ENCODE data around the gene SUSD6. TPM values are rescaled to one million over a fixed set of nuclear protein-coding genes. Genes with fewer than 3 reads are reported as not detected.
A peak's percentile ranks its signal among the peaks of the same experiment; 100 is the strongest.

The SUSD6 gene
- total and polyA plus RNA-seq, 12 donors = 5.9 to 46.3 (median 25.2) TPM

DNA sequence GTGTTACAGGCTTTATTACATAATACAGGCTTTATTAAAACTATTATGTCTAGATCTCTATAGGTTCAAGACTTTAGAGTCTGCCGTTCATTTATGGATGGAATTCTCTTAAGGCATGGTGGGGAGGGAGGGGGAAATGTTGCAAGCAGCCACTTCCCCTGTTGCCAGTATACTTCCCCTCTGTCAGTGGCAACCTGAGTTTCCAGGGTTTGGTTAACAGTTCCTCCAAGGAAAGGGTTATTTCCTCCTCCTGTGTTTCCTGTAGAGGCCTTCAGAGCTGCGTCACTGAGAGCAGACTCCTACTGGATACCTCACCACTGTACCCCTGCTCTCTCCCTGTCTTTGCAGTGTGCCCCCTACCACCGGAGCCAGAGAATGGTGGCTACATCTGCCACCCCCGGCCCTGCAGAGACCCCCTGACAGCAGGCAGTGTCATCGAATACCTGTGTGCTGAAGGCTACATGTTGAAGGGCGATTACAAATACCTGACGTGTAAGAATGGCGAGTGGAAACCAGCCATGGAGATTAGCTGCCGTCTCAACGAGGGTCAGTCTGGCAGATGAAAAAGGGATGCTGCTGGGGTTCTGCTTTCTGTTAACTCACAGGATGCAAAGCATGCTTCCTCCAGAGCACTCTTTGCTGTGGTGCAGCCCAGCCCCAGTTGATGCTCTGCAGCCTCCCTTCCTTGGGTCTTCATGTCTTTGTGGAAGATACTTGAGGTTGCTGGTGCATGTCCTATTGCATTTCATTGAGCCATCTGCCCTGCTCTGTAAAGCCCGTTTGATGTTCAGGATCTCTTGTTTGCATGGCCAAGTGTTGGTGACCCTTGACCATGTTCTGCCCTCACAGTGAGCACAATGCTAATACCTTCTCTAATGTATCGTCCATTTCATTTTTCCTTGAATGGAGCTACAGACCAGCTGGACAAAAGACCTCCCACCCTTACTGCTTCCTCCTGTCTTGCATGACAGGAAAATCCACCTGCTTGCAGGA, 91.9 kb downstream of the SUSD6 start:
- WGBS, 2 donors = 59 to 60% methylated on average over 12 of the region's 12 CpGs
- peaks cover 0 to 51% (median 11%) of the 10 kb centered on the region in 9 donors for H3K36me3 ChIP-seq
- peak overlapping the region in 8 of 10 donors; percentile 8 to 80 (median 48) for H3K27ac ChIP-seq
- no peaks in the 10 kb centered on the region for H3K27me3 ChIP-seq
- TF ChIP-seq, protein P1, sequence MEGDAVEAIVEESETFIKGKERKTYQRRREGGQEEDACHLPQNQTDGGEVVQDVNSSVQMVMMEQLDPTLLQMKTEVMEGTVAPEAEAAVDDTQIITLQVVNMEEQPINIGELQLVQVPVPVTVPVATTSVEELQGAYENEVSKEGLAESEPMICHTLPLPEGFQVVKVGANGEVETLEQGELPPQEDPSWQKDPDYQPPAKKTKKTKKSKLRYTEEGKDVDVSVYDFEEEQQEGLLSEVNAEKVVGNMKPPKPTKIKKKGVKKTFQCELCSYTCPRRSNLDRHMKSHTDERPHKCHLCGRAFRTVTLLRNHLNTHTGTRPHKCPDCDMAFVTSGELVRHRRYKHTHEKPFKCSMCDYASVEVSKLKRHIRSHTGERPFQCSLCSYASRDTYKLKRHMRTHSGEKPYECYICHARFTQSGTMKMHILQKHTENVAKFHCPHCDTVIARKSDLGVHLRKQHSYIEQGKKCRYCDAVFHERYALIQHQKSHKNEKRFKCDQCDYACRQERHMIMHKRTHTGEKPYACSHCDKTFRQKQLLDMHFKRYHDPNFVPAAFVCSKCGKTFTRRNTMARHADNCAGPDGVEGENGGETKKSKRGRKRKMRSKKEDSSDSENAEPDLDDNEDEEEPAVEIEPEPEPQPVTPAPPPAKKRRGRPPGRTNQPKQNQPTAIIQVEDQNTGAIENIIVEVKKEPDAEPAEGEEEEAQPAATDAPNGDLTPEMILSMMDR (IDR thresholded peaks at IDR 0.05) = no peak
- H3K4me3 ChIP-seq = no peak overlapping the region
- DNase-seq (no peak), ATAC-seq (peak; percentile 19 to 76 (median 58))
- peaks cover 7 to 82% (median 66%) of the 10 kb centered on the region in 9 donors for H3K4me1 ChIP-seq
- H3K9me3 ChIP-seq = no peaks in the 10 kb centered on the region
- intact Hi-C loops (cut with DNase I) = no loop called here

DNA sequence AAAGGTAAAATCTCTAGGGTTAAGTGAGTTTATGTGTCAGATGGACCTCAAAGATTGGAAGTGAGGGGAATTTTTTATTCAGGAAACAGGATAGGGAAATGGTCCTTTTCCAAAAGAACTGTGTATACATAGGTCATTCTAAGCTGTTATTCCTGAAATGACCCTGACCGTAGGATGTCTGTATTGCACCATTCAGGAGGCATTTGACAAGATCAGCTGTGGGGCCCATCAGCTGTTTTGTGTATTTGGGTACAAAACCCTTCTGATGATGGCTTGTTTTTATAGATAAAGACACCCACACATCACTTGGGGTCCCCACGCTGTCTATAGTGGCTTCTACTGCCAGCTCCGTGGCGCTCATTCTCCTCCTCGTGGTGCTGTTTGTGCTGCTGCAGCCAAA, 92.9 kb downstream of the SUSD6 start:
- intact Hi-C loops (cut with DNase I) = no loop called here
- no peak overlapping the region for H3K4me3 ChIP-seq
- H3K27me3 ChIP-seq = no peaks in the 10 kb centered on the region
- no peak for DNase-seq
- TF ChIP-seq, protein P1 (IDR thresholded peaks at IDR 0.05) = no peak
- H3K9me3 ChIP-seq = no peaks in the 10 kb centered on the region
- 88 to 89% methylated on average over 5 of the region's 5 CpGs for WGBS, 2 donors
- no peak for ATAC-seq
- peaks cover 0 to 61% (median 19%) of the 10 kb centered on the region in 9 donors for H3K36me3 ChIP-seq
- H3K27ac ChIP-seq = peak overlapping the region in 3 of 10 donors; percentile 5 to 74 (median 25)
- H3K4me1 ChIP-seq = peaks cover 7 to 80% (median 56%) of the 10 kb centered on the region in 9 donors

DNA sequence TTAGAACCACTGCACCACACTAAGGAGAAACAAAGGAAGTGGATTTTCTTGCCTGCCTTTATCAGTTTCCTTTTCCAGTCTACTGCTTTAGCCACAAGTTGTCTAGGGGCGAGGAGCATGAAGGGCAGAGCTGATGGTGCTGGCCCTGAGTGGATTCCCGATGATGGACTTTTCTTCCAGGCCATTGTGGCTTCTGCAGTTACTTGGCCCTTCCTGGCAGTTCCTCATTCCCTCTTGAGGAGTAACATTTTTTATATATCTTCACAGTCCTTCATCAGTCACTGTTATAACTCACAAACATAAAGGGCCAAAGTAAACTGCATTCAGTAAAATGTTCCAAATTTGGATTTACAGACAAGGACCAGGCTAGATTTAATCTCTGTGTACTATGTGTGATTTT, 94.3 kb downstream of the SUSD6 start:
- 58 to 71% methylated on average over 2 of the region's 2 CpGs for WGBS, 2 donors
- TF ChIP-seq, protein P1 (IDR thresholded peaks at IDR 0.05) = no peak
- DNase-seq (no peak), ATAC-seq (no peak)
- Histone ChIP-seq H3K4me1 (peaks cover 7 to 81% (median 52%) of the 10 kb centered on the region in 9 donors), H3K9me3 (no peaks in the 10 kb centered on the region), H3K36me3 (peaks cover 0 to 75% (median 24%) of the 10 kb centered on the region in 9 donors), H3K27ac (peak overlapping the region in 3 of 10 donors; percentile 17 to 74 (median 25)), H3K4me3 (no peak overlapping the region), H3K27me3 (no peaks in the 10 kb centered on the region)
- intact Hi-C loops (cut with DNase I) = no loop called here

DNA sequence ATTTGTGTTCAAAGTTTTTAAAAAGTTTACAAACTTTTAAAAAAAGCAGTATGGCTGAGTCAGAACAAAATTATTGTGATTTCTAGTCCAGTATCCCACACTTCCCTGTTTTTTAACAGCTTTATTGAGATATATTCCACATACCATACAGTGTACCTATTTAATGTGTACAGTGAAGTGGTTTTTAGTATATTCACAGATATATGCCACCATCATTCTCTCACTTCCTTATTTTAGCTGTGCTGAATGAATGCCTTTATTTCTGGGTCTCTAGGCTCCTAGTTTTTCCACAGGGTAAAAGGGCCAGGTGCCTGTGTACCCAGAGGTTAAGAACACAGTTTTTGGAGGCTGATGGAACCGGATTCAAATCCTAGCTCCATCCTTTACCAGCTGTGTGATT, 96.7 kb downstream of the SUSD6 start:
- Histone ChIP-seq H3K27ac (peak overlapping the region in 1 of 10 donors; percentile 88), H3K9me3 (no peaks in the 10 kb centered on the region), H3K36me3 (peaks cover 0 to 98% (median 24%) of the 10 kb centered on the region in 9 donors), H3K4me3 (no peak overlapping the region), H3K4me1 (peaks cover 23 to 81% (median 53%) of the 10 kb centered on the region in 9 donors), H3K27me3 (no peaks in the 10 kb centered on the region)
- DNase-seq (no peak), ATAC-seq (no peak)
- intact Hi-C loops (cut with DNase I) = no loop called here
- 95 to 97% methylated on average over 1 of the region's 1 CpG for WGBS, 2 donors
- TF ChIP-seq, protein P1 (IDR thresholded peaks at IDR 0.05) = no peak
